Transverse colon (tissue), 4 donors: ENCODE results near the gene ITGAE. TPM values are rescaled to one million over a fixed set of nuclear protein-coding genes. Genes with fewer than 3 reads are reported as not detected.
A peak's percentile ranks its signal among the peaks of the same experiment; 100 is the strongest.

Source experiments
- DNase-seq: peaks from one replicate; pipeline ENCODE4 v3.0.0-alpha.2; 2019
- H3K27ac ChIP-seq, 4 donors: fragments of 200-600 bp; sonication (generic); 2 replicates each; pipeline ENCODE4 v1.5.1; 2016 to 2018; ENCODE audit warnings: inconsistent platforms in 4 of 4
- H3K27me3 ChIP-seq: fragments of 200-600 bp; sonication (generic); 2 replicates; pipeline ENCODE4 v1.5.1; 2017; ENCODE audit warnings: inconsistent platforms
- H3K36me3 ChIP-seq, 4 donors: fragments of 200-600 bp; sonication (generic); 2 replicates each; pipeline ENCODE4 v1.5.1; 2017 to 2019; ENCODE audit warnings: inconsistent platforms in 4 of 4
- H3K4me1 ChIP-seq, 4 donors: fragments of 200-600 bp; sonication (generic); 2 replicates each; pipeline ENCODE4 v1.5.1; 2017 to 2020; ENCODE audit warnings: inconsistent platforms in 4 of 4
- H3K4me3 ChIP-seq, 4 donors: fragments of 200-600 bp; sonication (generic); 1 replicate in 1 of 4; 2 replicates in 3 of 4; pipeline versions ENCODE4 v1.5.1 to v1.6.1; 2017 to 2019; ENCODE audit warnings: inconsistent platforms in 4 of 4
- H3K9me3 ChIP-seq, 2 donors: fragments of 200-600 bp; sonication (generic); 2 replicates each; pipeline ENCODE4 v1.5.1; 2017 to 2019; ENCODE audit warnings: inconsistent platforms in 2 of 2
- EP300 ChIP-seq: sonication (generic); formaldehyde crosslinking; IDR thresholded peaks from one replicate; pipeline ENCODE4 v1.6.1; 2017; ENCODE audit warnings: antibody characterized with exemption, low read depth
- POLR2A ChIP-seq: fragments of 450-650 bp; IDR thresholded peaks from one replicate; pipeline ENCODE4 v1.6.1; 2016; ENCODE audit warnings: antibody characterized with exemption, mild to moderate bottlenecking, moderate library complexity
- POLR2AphosphoS5 ChIP-seq, 3 donors: sonication (generic); formaldehyde crosslinking; IDR thresholded peaks; one replicate each; pipeline ENCODE4 v1.6.1; 2016; ENCODE audit warnings: antibody characterized with exemption in 3 of 3
- WGBS, 2 donors: methylation state at CpG; one replicate each; pipeline ENCODE4 v1.1.5; 2018; ENCODE audit warnings: low coverage in 1 of 2; 5-methylcytosine and 5-hydroxymethylcytosine counted together
- in situ Hi-C, 4 donors: fragments of 200-750 bp; cut with MboI; loops; one replicate each; pipeline versions ENCODE4 v1.15.0 to v1.15.1; 2017; ENCODE audit warnings: low sequenced_read_pairs in 3 of 4, low pct_ligation_motif_present in 1 of 4, low pct_unique_long_range_greater_than_20kb in 1 of 4
- intact Hi-C: fragments of 100-400 bp; cut with DNase I; formaldehyde crosslinking; loops from one replicate; pipeline ENCODE4 v1.15.1; 2023; ENCODE audit warnings: low total_unique reads
- total RNA-seq, 4 donors: library from RNA; depleted of rRNA; stranded (reverse); fragments of >200 nt; gene quantifications; one replicate each; pipeline ENCODE4 v1.1.0, GENCODE V29; 2016
- TF ChIP-seq, protein P1 (sequence below), 5 experiments: fragments of 200-600 bp in 3 of 5; fragments of 450-650 bp in 2 of 5; sonication (generic) in 3 of 5; IDR thresholded peaks; 1 replicate in 2 of 5; 2 replicates in 3 of 5; pipeline ENCODE4 v1.5.1; 2016 to 2017; ENCODE audit warnings: antibody characterized with exemption in 5 of 5, inconsistent platforms in 3 of 5, mild to moderate bottlenecking in 2 of 5, moderate library complexity in 1 of 5

ITGAE gene
- total RNA-seq, 4 donors from 2014 or later = 2.8 to 23.1 (median 14.5) TPM

DNA sequence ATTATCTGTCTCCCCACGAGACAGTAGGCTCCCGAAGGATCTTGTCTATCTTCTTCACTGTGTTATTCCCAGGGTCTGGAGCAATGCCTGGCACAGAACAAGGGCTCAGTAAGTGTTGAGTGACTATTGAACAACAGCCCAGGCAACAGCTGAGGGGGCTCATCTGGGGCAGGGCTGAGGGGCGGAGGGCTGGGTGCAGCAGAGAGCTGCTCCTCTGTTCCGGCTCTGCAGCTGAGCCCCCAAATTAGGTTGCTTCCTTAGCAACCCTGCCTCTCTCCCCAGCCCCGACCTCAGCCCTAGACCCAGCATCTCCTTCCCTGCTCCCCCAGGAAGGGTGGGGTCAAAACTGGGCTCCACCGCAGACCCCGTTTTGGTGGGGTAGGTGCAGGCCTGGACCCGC lies 32.2 kb downstream of the ITGAE start:
- in situ Hi-C loops = no loop called here
- no peak for DNase-seq
- 81% methylated on average over 5 to 7 of the region's 8 CpGs for WGBS, 2 donors
- Histone ChIP-seq H3K36me3 (no peaks in the 10 kb centered on the region), H3K4me3 (no peak overlapping the region), H3K27ac (no peak overlapping the region), H3K9me3 (no peaks in the 10 kb centered on the region), H3K27me3 (no peaks in the 10 kb centered on the region), H3K4me1 (peaks cover 0 to 2% (median 0%) of the 10 kb centered on the region in 4 donors)
- intact Hi-C loops = no loop called here
- TF ChIP-seq, protein P1, sequence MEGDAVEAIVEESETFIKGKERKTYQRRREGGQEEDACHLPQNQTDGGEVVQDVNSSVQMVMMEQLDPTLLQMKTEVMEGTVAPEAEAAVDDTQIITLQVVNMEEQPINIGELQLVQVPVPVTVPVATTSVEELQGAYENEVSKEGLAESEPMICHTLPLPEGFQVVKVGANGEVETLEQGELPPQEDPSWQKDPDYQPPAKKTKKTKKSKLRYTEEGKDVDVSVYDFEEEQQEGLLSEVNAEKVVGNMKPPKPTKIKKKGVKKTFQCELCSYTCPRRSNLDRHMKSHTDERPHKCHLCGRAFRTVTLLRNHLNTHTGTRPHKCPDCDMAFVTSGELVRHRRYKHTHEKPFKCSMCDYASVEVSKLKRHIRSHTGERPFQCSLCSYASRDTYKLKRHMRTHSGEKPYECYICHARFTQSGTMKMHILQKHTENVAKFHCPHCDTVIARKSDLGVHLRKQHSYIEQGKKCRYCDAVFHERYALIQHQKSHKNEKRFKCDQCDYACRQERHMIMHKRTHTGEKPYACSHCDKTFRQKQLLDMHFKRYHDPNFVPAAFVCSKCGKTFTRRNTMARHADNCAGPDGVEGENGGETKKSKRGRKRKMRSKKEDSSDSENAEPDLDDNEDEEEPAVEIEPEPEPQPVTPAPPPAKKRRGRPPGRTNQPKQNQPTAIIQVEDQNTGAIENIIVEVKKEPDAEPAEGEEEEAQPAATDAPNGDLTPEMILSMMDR (IDR thresholded peaks at IDR 0.05) = no peak
- TF ChIP-seq POLR2AphosphoS5 (IDR thresholded peaks at IDR 0.05) = no peak
- no peak for TF ChIP-seq EP300
- no peak for TF ChIP-seq POLR2A

- H3K4me1 ChIP-seq = peaks cover 0 to 2% (median 0%) of the 10 kb centered on the region in 4 donors
- in situ Hi-C loops (no loop called here), intact Hi-C loops (no loop called here)
- no peak for DNase-seq
- no peak overlapping the region for H3K27ac ChIP-seq
- H3K4me3 ChIP-seq = no peak overlapping the region
- no peaks in the 10 kb centered on the region for H3K27me3 ChIP-seq
- 84 to 92% methylated on average over 7 to 9 of the region's 9 CpGs for WGBS, 2 donors
- H3K9me3 ChIP-seq = no peaks in the 10 kb centered on the region
- no peak for TF ChIP-seq EP300
- TF ChIP-seq POLR2AphosphoS5 (IDR thresholded peaks at IDR 0.05) = no peak
- TF ChIP-seq, protein P1 (IDR thresholded peaks at IDR 0.05) = no peak
- no peak for TF ChIP-seq POLR2A
- no peaks in the 10 kb centered on the region for H3K36me3 ChIP-seq
Observed at GRCh38 chr17:3768341-3768740, 32.6 kb downstream of the ITGAE start.

- 80 to 87% methylated on average over 3 to 8 of the region's 8 CpGs for WGBS, 2 donors
- H3K36me3 ChIP-seq = no peaks in the 10 kb centered on the region
- intact Hi-C loops (no loop called here), in situ Hi-C loops (no loop called here)
- no peak for TF ChIP-seq EP300
- no peak for TF ChIP-seq POLR2A
- no peak for TF ChIP-seq POLR2AphosphoS5 (IDR thresholded peaks at IDR 0.05)
- TF ChIP-seq, protein P1 (IDR thresholded peaks at IDR 0.05) = no peak
- peaks cover 0 to 2% (median 0%) of the 10 kb centered on the region in 4 donors for H3K4me1 ChIP-seq
- no peak for DNase-seq
- no peaks in the 10 kb centered on the region for H3K9me3 ChIP-seq
- H3K27me3 ChIP-seq = no peaks in the 10 kb centered on the region
- no peak overlapping the region for H3K4me3 ChIP-seq
- no peak overlapping the region for H3K27ac ChIP-seq
Observed at GRCh38 chr17:3766779-3767178, 34.2 kb downstream of the ITGAE start.

- Histone ChIP-seq H3K4me3 (no peak overlapping the region), H3K4me1 (peaks cover 0 to 2% (median 0%) of the 10 kb centered on the region in 4 donors), H3K27ac (peak overlapping the region in 3 of 4 donors; percentile 16 to 43 (median 29)), H3K27me3 (no peaks in the 10 kb centered on the region), H3K9me3 (no peaks in the 10 kb centered on the region), H3K36me3 (no peaks in the 10 kb centered on the region)
- intact Hi-C loops = no loop called here
- 88 to 90% methylated on average over 8 to 9 of the region's 9 CpGs for WGBS, 2 donors
- in situ Hi-C loops = no loop called here
- TF ChIP-seq POLR2AphosphoS5 (IDR thresholded peaks at IDR 0.05) = no peak
- no peak for TF ChIP-seq EP300
- TF ChIP-seq, protein P1 (IDR thresholded peaks at IDR 0.05) = no peak
- TF ChIP-seq POLR2A = no peak
- DNase-seq = no peak
Observed at GRCh38 chr17:3765981-3766380, 35.0 kb downstream of the ITGAE start.
